ENCODE measurements around the gene MYO3B. TPM values are rescaled to one million over a fixed set of nuclear protein-coding genes. Genes with fewer than 3 reads are reported as not detected.

The MYO3B gene
- polyA plus RNA-seq, 1 of the 3 experiments (the other 2 are of a cell fraction) = not detected

- Histone ChIP-seq H3K27me3 (ENCODE audit: insufficient read depth) (no peaks in the 10 kb centered on the region; the same call in 1 of the 2 replicates), H2AFZ (ENCODE audit: low read depth) (no peak overlapping the region), H3K4me2 (no peak overlapping the region), H4K20me1 (ENCODE audit: insufficient read depth) (no peaks in the 10 kb centered on the region), H3K36me3 (replicated peaks in 1 of 2; ENCODE audit: control insufficient read depth in 1 of 2, insufficient read depth in 2 of 2, low read length in 1 of 2) (no peaks in the 10 kb centered on the region), H3K4me3 (ENCODE audit: low read depth in 2 of 2, low read length in 1 of 2) (no peak overlapping the region), H3K9me3 (no peaks in the 10 kb centered on the region), H3K27ac (ENCODE audit: low read depth in 2 of 2, low read length in 1 of 2) (no peak overlapping the region), H3K79me2 (ENCODE audit: insufficient read depth) (no peaks in the 10 kb centered on the region), H3K9ac (no peak overlapping the region), H3F3A (replicated peaks; ENCODE audit: insufficient read depth) (no peaks in the 10 kb centered on the region), H3K4me1 (ENCODE audit: control insufficient read depth in 1 of 2, insufficient read depth in 2 of 2, low read depth in 1 of 2, low read length in 1 of 2) (no peaks in the 10 kb centered on the region), H3K9me2 (no peaks in the 10 kb centered on the region)
- 69% methylated on average over 6 of the region's 6 CpGs for WGBS (ENCODE audit: low lambda C conversion rate)
- TF ChIP-seq FOXM1 (IDR thresholded peaks at IDR 0.05; ENCODE audit: low read depth) = no peak
- POLR2A ChIA-PET = no interaction called here
- CTCF ChIA-PET = interaction anchor here (1.5 to 5.2 kb wide), 2 partner anchors 9 to 14 kb away, joined by 3 to 32 read pairs; no protein-coding TSS in a partner anchor
- no peak for DNase-seq
These were observed 72.6 kb downstream of the MYO3B start for GRCh38 chr2:170250584-170250983.

GRCh38 chr2:170252414-170252813, 74.5 kb downstream of the MYO3B start:
- Histone ChIP-seq H3K79me2 (ENCODE audit: insufficient read depth) (no peaks in the 10 kb centered on the region), H3K4me1 (ENCODE audit: control insufficient read depth in 1 of 2, insufficient read depth in 2 of 2, low read depth in 1 of 2, low read length in 1 of 2) (no peaks in the 10 kb centered on the region), H3K27ac (ENCODE audit: low read depth in 2 of 2, low read length in 1 of 2) (no peak overlapping the region), H3F3A (replicated peaks; ENCODE audit: insufficient read depth) (no peaks in the 10 kb centered on the region), H3K9me3 (no peaks in the 10 kb centered on the region), H3K4me3 (ENCODE audit: low read depth in 2 of 2, low read length in 1 of 2) (no peak overlapping the region), H3K9me2 (no peaks in the 10 kb centered on the region), H3K4me2 (no peak overlapping the region), H3K9ac (no peak overlapping the region), H3K27me3 (ENCODE audit: insufficient read depth) (no peaks in the 10 kb centered on the region; the same call in 1 of the 2 replicates), H4K20me1 (ENCODE audit: insufficient read depth) (no peaks in the 10 kb centered on the region), H3K36me3 (replicated peaks in 1 of 2; ENCODE audit: control insufficient read depth in 1 of 2, insufficient read depth in 2 of 2, low read length in 1 of 2) (no peaks in the 10 kb centered on the region), H2AFZ (ENCODE audit: low read depth) (no peak overlapping the region)
- ChIA-PET POLR2A (no interaction called here), CTCF (interaction anchor here (1.7 kb wide), 1 partner anchor 9 kb away, joined by 5 read pairs; no protein-coding TSS in a partner anchor)
- TF ChIP-seq, protein P1, sequence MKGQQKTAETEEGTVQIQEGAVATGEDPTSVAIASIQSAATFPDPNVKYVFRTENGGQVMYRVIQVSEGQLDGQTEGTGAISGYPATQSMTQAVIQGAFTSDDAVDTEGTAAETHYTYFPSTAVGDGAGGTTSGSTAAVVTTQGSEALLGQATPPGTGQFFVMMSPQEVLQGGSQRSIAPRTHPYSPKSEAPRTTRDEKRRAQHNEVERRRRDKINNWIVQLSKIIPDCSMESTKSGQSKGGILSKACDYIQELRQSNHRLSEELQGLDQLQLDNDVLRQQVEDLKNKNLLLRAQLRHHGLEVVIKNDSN (IDR thresholded peaks at IDR 0.05; ENCODE audit: borderline replicate concordance, low read depth) = no peak
- TF ChIP-seq, protein P2, sequence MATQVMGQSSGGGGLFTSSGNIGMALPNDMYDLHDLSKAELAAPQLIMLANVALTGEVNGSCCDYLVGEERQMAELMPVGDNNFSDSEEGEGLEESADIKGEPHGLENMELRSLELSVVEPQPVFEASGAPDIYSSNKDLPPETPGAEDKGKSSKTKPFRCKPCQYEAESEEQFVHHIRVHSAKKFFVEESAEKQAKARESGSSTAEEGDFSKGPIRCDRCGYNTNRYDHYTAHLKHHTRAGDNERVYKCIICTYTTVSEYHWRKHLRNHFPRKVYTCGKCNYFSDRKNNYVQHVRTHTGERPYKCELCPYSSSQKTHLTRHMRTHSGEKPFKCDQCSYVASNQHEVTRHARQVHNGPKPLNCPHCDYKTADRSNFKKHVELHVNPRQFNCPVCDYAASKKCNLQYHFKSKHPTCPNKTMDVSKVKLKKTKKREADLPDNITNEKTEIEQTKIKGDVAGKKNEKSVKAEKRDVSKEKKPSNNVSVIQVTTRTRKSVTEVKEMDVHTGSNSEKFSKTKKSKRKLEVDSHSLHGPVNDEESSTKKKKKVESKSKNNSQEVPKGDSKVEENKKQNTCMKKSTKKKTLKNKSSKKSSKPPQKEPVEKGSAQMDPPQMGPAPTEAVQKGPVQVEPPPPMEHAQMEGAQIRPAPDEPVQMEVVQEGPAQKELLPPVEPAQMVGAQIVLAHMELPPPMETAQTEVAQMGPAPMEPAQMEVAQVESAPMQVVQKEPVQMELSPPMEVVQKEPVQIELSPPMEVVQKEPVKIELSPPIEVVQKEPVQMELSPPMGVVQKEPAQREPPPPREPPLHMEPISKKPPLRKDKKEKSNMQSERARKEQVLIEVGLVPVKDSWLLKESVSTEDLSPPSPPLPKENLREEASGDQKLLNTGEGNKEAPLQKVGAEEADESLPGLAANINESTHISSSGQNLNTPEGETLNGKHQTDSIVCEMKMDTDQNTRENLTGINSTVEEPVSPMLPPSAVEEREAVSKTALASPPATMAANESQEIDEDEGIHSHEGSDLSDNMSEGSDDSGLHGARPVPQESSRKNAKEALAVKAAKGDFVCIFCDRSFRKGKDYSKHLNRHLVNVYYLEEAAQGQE (IDR thresholded peaks at IDR 0.05; ENCODE audit: low read depth, low read length) = no peak
- TF ChIP-seq RFX5 (IDR thresholded peaks at IDR 0.05; ENCODE audit: low read length) (no peak), CTCF (IDR thresholded peaks at IDR 0.05) (no peak), RXRA (IDR thresholded peaks at IDR 0.05; ENCODE audit: borderline replicate concordance, low read depth) (no peak), FOSL2 (IDR thresholded peaks at IDR 0.05; ENCODE audit: borderline replicate concordance, low read depth) (no peak), GABPA (IDR thresholded peaks at IDR 0.05; ENCODE audit: low read depth) (no peak), PBX3 (IDR thresholded peaks at IDR 0.05) (no peak), SIN3A (IDR thresholded peaks at IDR 0.05; ENCODE audit: borderline replicate concordance, low read depth, low read length) (no peak), YY1 (IDR thresholded peaks at IDR 0.05; ENCODE audit: low read depth) (no peak), FOXJ3 (CRISPR knock-in tag; IDR thresholded peaks at IDR 0.05) (no peak), POLR2AphosphoS5 (IDR thresholded peaks at IDR 0.05; ENCODE audit: low read depth, low read length) (no peak), RCOR1 (IDR thresholded peaks at IDR 0.05; ENCODE audit: low read length) (no peak)
- DNase-seq = no peak

Measured in SK-N-SH (cell line).